ENCODE results near the gene EXD3. TPM values are rescaled to one million over a fixed set of nuclear protein-coding genes. Genes with fewer than 3 reads are reported as not detected.

EXD3 gene
- total RNA-seq, 1 experiment from 2014 or later = 15.3 TPM

GRCh38 chr9:137306850-137307254 is 116.1 kb downstream of the EXD3 start:
- no peak overlapping the region for H2BK20ac ChIP-seq (ENCODE audit: low read depth, low read length, poor library complexity, severe bottlenecking)
- H4K8ac ChIP-seq (replicated peaks; ENCODE audit: insufficient read length, low read depth, low read length) = no peak overlapping the region
- H3K4ac ChIP-seq (ENCODE audit: low read depth, low read length) = no peak overlapping the region
- H2BK120ac ChIP-seq (ENCODE audit: low read depth, low read length, poor library complexity, severe bottlenecking) = no peak overlapping the region
- H4K91ac ChIP-seq (ENCODE audit: insufficient read length, low read depth, low read length) = no peak overlapping the region
- Mint-ChIP-seq H3K27me3 (ENCODE audit: low read depth) (peaks cover 11% of the 10 kb centered on the region), H3K4me1 (peaks cover 9 to 37% of the 10 kb centered on the region in 2 experiments), H3K27ac (no peak overlapping the region), H3K4me3 (no peak overlapping the region), H3K36me3 (ENCODE audit: insufficient read depth in 1 of 3, low read depth in 3 of 3) (no peaks in the 10 kb centered on the region), H3K9me3 (no peaks in the 10 kb centered on the region; a peak in 1 of 5 replicates)
- H3K56ac ChIP-seq (ENCODE audit: insufficient read length, low read depth, low read length) = no peak overlapping the region
- H2BK12ac ChIP-seq (ENCODE audit: insufficient read length, low read depth, low read length) = no peak overlapping the region
- no peak overlapping the region for H3K23ac ChIP-seq (ENCODE audit: insufficient read length, low read depth, low read length)
- no peak overlapping the region for H3K18ac ChIP-seq (ENCODE audit: insufficient read length, low read depth, low read length)
- no peak overlapping the region for H2AFZ ChIP-seq (ENCODE audit: low read length)
- TF ChIP-seq CTCF (conservative IDR thresholded peaks at IDR 0.05) = no peak
- no peaks in the 10 kb centered on the region; the same call in 1 of the 2 replicates for H3K27me3 ChIP-seq (ENCODE audit: insufficient read depth, low read length)
- no peak overlapping the region for H3K9ac ChIP-seq (ENCODE audit: extremely low read depth, insufficient read length, low read length)
- WGBS (ENCODE audit: extremely low coverage, insufficient read length, low lambda C conversion rate) = no CpG with 5 or more reads among the region's 23 CpGs
- H2AK5ac ChIP-seq (ENCODE audit: insufficient read length, low read length) = no peak overlapping the region
- no peaks in the 10 kb centered on the region for H3K9me3 ChIP-seq (ENCODE audit: control insufficient read depth, low read depth, low read length)
- no peak overlapping the region for H2BK15ac ChIP-seq (ENCODE audit: low read depth, low read length)
- H3K79me2 ChIP-seq (ENCODE audit: insufficient read depth, low read length) = no peaks in the 10 kb centered on the region
- no peaks in the 10 kb centered on the region for H4K20me1 ChIP-seq (ENCODE audit: control insufficient read depth, insufficient read depth, insufficient read length)
- H4K5ac ChIP-seq (ENCODE audit: insufficient read length, low read depth, low read length) = no peak overlapping the region
- H3K14ac ChIP-seq (ENCODE audit: insufficient read depth, low read length) = no peak overlapping the region
- H2BK5ac ChIP-seq (ENCODE audit: insufficient read length, low read length) = no peak overlapping the region
- no peak overlapping the region for H3K27ac ChIP-seq (ENCODE audit: insufficient read length, low read depth, low read length)
- H3K4me2 ChIP-seq (ENCODE audit: insufficient read depth, insufficient read length, low read length) = no peak overlapping the region
- DNase-seq = peak; percentile 33
- no peaks in the 10 kb centered on the region for H3K23me2 ChIP-seq (ENCODE audit: insufficient read length, low read depth, low read length, poor library complexity, severe bottlenecking)
- H3K4me1 ChIP-seq (ENCODE audit: insufficient read depth, low read length) = no peaks in the 10 kb centered on the region; the same call in 1 of the 2 replicates
- no peak overlapping the region for H3T11ph ChIP-seq (ENCODE audit: low read length)
- no peaks in the 10 kb centered on the region for H3K79me1 ChIP-seq (ENCODE audit: insufficient read depth, low read depth, low read length, poor library complexity, severe bottlenecking)
